ENCODE data around the gene P2RY2. TPM values are rescaled to one million over a fixed set of nuclear protein-coding genes. Genes with fewer than 3 reads are reported as not detected.

P2RY2 gene
- not detected in 2 replicates for total RNA-seq (2014; rRNA removed; shearing (Covaris generic))
- not detected in 2 replicates for total RNA-seq (2022)
- Bru-seq, nascent RNA, result not detected
- BruChase-seq, experiment 1, labeled RNA remaining after a 6-hour chase, result percentile 10 among the genes with signal in this experiment
- not detected for BruChase-seq, experiment 2, labeled RNA remaining after a 2-hour chase
- long read RNA-seq, result 0 reads

DNA sequence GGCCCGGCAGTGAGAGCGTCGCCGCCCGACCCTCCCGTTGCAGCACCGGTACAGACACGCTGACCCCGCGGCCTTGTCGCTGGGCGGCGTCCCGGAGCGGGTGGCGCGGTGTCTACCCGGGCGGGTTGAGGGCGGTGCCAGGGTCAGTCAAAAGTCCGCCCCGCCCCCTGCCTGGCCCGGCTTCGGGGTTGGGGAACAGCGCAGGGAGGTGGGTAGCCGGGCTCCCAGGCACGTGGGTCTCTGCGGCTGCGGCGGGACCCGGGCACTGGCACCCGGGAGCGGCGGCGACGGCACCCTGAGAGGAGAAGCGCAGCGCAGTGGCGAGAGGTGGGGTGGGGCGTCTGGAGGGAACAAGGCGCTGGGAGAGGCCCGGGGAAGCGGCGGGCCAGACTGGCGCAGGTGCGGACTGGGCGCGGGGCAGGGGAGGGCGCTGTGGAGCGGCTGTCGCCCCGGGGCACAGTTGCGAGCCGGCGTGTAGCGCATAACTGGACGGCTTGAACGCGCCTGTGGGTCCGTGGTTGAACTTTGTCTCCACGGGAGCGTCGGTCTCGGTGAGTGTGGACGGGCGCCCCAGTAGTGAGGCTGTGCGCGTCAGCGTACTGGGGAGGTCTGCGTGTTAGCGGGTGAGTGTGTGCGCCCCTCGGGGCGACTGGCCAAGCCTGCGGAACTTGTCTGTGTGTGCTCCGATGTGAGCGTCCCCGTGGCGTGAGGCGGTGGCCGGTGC, at the start of gene P2RY2:
Gene P2RY2, plus strand, starts transcription at position 176 of the 724 bp plus-strand sequence. CDS start 15,879 bp downstream, outside the sequence.
- H3K4me2 ChIP-seq (ENCODE audit: low read length), result no peak within 1 kb of the TSS; the same call in 1 of the 2 replicates
- intact Hi-C loops (cut with micrococcal nuclease; ENCODE audit: unreplicated experiment), result no loop called here
- H3K4me3 ChIP-seq (ENCODE audit: low read depth, low read length, poor library complexity, severe bottlenecking), result no peak within 1 kb of the TSS
- no TSS peak for BruUV-seq (replicated peaks)
- ChIA-PET CTCF (ENCODE audit: unreplicated experiment) (no interaction called here), POLR2A (no interaction called here)
- no peaks in the 10 kb centered on the region for H3K9me3 ChIP-seq (ENCODE audit: low read length)
- no peak within 1 kb of the TSS for H3K27ac ChIP-seq (ENCODE audit: low read depth, low read length, poor library complexity, severe bottlenecking)
- no peaks in the 10 kb centered on the region for H3K9me2 ChIP-seq (ENCODE audit: insufficient read depth, low read length)
- H3K4me1 ChIP-seq (ENCODE audit: insufficient read depth, low read length, poor library complexity, severe bottlenecking), result peaks cover 8% of the 10 kb centered on the region
- no peaks in the 10 kb centered on the region for H3K79me2 ChIP-seq (ENCODE audit: insufficient read depth, low read depth, low read length)
- H2AFZ ChIP-seq (ENCODE audit: low read length), result no peak within 1 kb of the TSS
- TF ChIP-seq EZH2phosphoT487 (IDR thresholded peaks at IDR 0.05; ENCODE audit: borderline replicate concordance, low read depth, low read length), result no peak
- TF ChIP-seq, protein P1, sequence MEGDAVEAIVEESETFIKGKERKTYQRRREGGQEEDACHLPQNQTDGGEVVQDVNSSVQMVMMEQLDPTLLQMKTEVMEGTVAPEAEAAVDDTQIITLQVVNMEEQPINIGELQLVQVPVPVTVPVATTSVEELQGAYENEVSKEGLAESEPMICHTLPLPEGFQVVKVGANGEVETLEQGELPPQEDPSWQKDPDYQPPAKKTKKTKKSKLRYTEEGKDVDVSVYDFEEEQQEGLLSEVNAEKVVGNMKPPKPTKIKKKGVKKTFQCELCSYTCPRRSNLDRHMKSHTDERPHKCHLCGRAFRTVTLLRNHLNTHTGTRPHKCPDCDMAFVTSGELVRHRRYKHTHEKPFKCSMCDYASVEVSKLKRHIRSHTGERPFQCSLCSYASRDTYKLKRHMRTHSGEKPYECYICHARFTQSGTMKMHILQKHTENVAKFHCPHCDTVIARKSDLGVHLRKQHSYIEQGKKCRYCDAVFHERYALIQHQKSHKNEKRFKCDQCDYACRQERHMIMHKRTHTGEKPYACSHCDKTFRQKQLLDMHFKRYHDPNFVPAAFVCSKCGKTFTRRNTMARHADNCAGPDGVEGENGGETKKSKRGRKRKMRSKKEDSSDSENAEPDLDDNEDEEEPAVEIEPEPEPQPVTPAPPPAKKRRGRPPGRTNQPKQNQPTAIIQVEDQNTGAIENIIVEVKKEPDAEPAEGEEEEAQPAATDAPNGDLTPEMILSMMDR (conservative IDR thresholded peaks at IDR 0.05; ENCODE audit: low read length), result peak; percentile 37; the same call in 1 of the 2 replicates
- H3K36me3 ChIP-seq (ENCODE audit: insufficient read depth, low read length), result no peaks in the 10 kb centered on the region
- no peaks in the 10 kb centered on the region for H4K20me1 ChIP-seq (ENCODE audit: insufficient read depth, low read length)
- DNase-seq (ENCODE audit: low spot score), result no peak

DNA sequence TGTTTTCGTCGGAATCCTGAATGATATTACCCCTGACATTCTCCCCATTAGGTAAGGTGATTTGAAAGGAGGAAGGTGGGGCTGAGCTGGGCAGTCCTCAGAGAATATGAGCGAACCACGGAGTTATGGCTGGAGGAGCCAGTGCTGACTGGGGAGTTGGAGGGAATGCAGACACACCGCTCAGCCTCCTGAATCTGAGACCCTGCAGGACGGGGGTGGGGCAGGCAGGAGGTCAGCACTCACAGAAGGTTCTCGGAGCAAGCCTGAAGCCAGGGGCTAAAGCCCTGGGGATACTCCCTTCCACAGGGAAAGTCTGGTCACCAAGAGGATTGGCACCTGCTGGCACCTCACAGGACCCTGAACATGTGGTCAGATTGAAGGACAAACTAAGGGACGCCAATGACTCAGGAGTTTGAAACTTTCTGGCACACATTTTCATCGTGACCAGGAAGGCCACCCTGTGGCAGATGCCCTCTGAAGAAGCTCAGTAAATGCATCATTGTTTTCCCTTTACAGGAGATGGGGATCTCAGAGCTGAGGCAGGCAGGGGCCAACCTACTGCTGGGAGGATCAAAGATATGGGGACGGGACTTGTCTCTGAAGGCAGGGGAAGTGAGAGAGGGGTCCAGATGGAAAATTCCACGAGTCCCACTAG, 49.0 kb upstream of the P2RY2 start:
- Histone ChIP-seq H2AFZ (ENCODE audit: low read length) (peak overlapping the region; percentile 63), H3K9me3 (ENCODE audit: low read length) (no peaks in the 10 kb centered on the region), H3K4me1 (ENCODE audit: insufficient read depth, low read length, poor library complexity, severe bottlenecking) (peaks cover 91% of the 10 kb centered on the region), H3K79me2 (ENCODE audit: insufficient read depth, low read depth, low read length) (no peaks in the 10 kb centered on the region), H3K4me3 (ENCODE audit: low read depth, low read length, poor library complexity, severe bottlenecking) (no peak overlapping the region), H3K9me2 (ENCODE audit: insufficient read depth, low read length) (no peaks in the 10 kb centered on the region), H4K20me1 (ENCODE audit: insufficient read depth, low read length) (no peaks in the 10 kb centered on the region), H3K36me3 (ENCODE audit: insufficient read depth, low read length) (no peaks in the 10 kb centered on the region), H3K27ac (ENCODE audit: low read depth, low read length, poor library complexity, severe bottlenecking) (peak overlapping the region; percentile 44), H3K4me2 (ENCODE audit: low read length) (peak overlapping the region; percentile 47; the same call in 1 of the 2 replicates)
- CTCF ChIA-PET (ENCODE audit: unreplicated experiment), result no interaction called here
- intact Hi-C loops (cut with micrococcal nuclease; ENCODE audit: unreplicated experiment), result no loop called here
- TF ChIP-seq, protein P1 (conservative IDR thresholded peaks at IDR 0.05; ENCODE audit: low read length), result no peak
- no peak for TF ChIP-seq EZH2phosphoT487 (IDR thresholded peaks at IDR 0.05; ENCODE audit: borderline replicate concordance, low read depth, low read length)
- POLR2A ChIA-PET, result interaction anchor here (0.5 to 2.7 kb wide), 8 partner anchors 8 to 1723 kb away, joined by 3 to 21 read pairs (median 4); no protein-coding TSS in a partner anchor
- no peak for DNase-seq (ENCODE audit: low spot score)
- no TSS peak for BruUV-seq (replicated peaks)

Data from OCI-LY7 (cell line).